GM18505 (cell line): Measurements from ENCODE around the gene PCP2.
"Not testable (repeated sequence)": the region's sequence is repeated elsewhere in the genome, so short reads cannot be mapped to it uniquely, and the experiment has no call there.

Experiments
- ATAC-seq: cut with Tn5 transposase; IDR thresholded peaks from one replicate; pipeline ENCODE4 v1.9.1; 2021; ENCODE audit not compliant: unreplicated experiment
- POLR2A ChIP-seq: IDR thresholded peaks from 4 replicates; pipeline ENCODE4 v1.6.1; 2011; ENCODE audit warnings: borderline replicate concordance; ENCODE audit not compliant: insufficient read depth, insufficient read length; ENCODE audit errors: extremely low read depth

The PCP2 gene

DNA sequence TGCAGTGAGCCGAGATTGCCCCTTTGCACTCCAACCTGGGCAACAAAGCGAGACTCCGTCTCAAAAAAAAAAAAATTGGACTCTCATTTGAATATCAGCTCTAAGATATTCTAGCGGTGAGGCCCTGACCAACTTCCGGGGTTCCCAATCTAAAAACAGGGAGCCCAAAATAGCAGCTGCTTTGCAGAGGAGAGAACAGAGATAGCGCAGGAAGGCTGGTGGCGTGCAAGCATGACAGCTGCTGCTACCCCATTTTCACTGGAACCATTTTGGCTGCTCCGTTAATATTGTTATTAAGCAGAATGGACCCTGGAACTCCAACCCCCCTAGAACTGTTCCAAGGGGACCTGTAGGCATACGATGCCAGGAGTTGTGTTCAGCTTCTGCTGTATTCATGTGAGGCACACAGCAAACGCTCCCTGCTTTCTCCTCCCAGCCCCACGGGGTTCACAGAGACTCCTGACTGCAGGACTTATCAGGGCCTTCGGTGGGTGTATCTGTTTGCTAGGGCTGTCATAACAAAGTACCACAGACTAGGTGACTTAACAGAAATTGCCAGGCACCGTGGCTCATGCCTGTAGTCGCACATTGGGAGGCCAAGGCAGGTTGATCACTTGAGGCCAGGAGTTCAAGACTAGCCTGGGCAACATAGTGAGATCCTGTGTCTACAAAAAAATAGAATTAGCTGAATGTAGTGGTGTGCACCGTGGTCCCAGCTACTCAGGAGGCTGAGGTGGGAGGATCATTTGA is 14.9 kb upstream of the PCP2 start:
- no peak for ATAC-seq
- no peak for TF ChIP-seq POLR2A

DNA sequence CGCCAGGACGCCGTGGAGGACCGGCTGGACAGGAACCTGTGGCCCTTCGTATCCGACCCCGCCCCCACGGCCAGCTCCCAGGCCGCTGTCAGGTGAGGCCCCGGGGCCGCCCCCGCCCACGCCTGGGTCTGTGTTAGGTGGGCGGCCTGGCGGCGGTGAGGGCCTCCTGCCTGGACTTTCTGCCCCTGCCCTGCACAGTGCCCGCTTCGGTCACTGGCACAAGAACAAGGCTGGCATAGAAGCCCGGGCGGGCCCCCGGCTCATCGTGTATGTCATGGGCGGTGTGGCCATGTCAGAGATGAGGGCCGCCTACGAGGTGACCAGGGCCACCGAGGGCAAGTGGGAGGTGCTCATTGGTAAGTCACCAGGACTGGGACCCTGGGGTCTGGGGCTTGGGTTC is 13.6 kb upstream of the PCP2 start:
- ATAC-seq: no peak
- no peak for TF ChIP-seq POLR2A

DNA sequence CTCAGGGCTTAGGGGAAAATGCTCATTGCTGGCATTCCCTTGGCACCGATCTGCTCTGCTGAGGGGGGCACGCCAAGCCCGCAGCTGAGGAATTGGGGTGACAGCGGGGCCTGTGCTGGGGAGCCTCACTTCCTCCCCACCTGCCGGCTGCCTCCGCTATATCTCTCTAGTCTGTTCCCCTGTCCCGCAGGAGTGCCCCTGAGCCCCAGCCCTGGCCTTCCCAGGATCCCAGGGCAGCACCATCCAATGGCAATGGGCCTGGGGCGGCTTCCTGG is 12.8 kb upstream of the PCP2 start:
- no peak for TF ChIP-seq POLR2A
- ATAC-seq: no peak

DNA sequence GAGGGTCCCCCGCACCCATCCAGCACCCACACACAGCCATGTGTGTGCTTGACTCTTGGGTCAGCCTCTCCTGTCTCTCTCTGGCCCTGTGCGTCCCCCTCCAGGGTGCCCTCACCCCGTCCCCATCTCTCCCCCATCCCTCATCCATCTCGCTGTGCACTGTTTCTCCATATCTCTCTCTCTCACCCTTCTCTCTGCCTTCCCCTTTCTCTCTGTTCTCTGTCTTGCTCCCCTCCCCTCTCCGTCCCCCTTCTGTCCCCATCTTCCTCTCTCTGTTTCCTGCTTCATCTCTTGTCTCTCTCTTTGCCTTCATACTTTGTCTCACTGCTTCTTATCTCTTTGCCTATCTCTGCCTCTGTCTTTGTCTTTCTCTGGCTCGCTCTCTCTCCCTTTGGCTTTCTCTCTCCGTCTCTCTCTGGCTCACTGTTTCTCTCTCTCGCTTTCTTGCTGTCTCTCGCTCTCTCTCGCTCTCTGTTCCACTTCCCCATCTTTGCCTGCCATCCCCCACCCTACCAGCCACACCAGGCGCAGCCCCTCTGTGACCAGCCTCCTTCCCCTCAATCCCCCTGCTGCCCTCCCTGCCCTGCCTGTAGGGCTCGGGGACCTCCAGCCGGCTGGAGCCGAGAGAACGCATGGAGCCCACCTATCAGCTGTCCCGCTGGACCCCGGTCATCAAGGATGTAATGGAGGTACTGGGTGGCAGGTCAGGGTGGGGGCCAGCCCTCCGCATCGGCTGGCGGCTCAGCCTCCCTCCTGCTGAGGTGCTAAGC is 12.3 kb upstream of the PCP2 start:
- no peak for ATAC-seq
- no peak for TF ChIP-seq POLR2A

DNA sequence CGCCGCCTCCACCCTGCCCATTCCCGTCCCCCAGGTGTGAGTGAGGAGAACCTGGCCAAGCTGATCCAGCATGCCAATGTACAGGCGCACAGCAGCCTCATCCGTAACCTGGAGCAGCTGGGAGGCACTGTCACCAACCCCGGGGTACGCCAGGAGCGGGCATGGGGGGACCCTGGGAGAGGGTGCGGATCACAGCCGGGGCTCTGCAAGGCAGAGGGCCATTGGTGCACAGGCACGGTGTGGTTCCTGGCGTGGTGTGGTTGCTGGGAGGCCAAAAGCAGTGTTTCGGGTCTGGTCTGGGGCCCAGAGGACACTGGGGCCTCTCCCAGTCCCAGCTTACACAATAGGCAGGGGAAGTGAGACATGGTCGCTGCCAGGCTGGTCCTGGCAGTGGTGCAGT is 11.6 kb upstream of the PCP2 start:
- no peak for TF ChIP-seq POLR2A
- ATAC-seq: no peak

DNA sequence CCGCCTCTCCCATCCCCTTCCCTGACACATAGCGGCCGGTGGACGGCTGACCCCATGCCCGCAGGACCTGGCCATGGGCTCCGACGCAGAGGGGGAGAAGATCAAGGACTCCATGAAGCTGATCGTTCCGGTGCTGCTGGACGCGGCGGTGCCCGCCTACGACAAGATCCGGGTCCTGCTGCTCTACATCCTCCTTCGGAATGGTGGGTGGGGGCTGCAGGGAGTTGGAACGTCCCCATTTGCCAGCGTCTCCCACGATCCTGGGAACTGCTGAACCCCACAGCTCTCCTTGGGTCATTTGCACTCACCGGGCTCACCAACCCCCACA is 11.0 kb upstream of the PCP2 start:
- no peak for ATAC-seq
- TF ChIP-seq POLR2A: no peak

DNA sequence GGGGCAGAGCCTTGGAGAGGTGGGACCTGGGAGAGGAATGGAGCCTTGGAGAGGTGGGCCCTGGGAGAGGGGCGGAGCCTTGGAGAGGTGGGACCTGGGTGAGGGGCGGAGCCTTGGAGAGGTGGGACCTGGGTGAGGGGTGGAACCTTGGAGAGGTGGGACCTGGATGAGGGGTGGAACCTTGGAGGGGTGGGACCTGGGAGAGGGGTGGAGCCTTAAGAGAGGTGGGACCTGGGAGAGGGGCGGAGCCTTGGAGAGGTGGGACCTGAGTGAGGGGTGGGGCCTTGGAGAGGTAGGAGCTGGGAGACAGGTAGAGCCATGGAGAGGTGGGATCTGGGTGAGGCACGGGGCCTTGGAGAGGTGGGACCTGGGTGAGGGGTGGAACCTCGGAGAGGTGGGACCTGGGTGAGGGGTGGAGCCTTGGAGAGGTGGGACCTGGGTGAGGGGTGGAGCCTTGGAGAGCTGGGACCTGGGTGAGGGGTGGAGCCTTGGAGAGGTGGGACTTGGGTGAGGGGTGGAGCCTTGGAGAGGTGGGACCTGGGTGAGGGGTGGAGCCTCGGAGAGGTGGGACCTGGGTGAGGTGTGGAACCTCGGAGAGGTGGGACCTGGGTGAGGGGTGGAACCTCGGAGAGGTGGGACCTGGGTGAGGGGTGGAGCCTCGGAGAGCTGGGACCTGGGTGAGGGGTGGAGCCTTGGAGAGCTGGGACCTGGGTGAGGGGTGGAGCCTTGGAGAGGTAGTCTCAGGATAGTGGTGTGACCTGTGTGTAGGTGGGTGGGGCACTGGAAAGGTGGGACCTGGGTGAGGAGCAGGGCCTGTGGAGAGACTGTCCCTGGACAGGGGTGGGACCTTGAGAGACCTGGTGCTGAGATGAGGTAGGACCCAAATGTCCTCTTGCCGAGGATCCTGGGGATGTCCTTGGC is 10.4 kb upstream of the PCP2 start:
- ATAC-seq: not testable (repeated sequence)

DNA sequence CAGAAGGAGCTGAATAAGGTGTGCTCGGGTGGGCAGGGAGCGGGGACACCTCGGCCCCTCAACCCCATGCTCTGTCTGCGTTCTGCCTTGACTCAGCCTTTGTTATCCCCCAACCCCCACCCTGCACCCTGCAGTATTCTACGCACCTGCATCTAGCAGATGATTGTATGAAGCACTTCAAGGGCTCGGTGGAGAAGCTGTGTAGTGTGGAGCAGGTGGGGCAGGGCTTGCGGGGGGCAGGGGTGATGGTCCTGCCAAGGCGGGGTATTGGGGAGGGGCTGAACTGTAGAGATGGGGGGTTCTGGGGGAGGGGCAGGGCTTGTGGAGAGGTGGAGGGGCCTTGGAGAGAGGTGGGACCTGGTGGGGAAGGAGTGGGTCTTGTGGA is 9.5 kb upstream of the PCP2 start:
- ATAC-seq: no peak
- TF ChIP-seq POLR2A: no peak

DNA sequence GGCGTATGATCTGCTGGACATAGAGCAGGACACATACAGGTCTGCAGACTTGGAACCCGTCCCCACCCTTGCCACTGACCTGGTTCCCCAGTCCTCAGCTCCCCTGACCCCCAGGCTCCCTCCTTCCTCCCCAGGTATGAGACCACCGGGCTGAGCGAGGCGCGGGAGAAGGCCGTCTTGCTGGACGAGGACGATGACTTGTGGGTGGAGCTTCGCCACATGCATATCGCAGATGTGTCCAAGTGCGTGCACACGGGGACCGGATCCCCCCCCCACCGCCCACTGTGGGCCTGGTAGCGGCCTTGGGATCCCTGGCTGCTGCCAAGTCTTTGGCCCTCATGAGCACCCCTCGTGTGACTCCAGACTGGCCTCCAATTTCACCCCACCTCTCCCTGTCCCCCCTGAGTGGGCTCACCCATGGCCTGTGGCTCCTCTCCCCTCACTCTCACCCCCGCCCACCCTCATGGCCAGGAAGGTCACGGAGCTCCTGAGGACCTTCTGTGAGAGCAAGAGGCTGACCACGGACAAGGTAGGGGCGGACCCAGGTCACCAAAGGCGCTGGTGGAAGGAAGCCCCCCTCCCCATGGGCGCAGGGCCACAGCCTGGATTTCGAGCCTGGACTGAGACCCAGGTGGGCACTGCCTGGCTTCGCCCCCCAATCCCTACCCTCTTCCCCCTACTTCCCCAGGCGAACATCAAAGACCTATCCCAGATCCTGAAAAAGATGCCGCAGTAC is 8.9 kb upstream of the PCP2 start:
- no peak for ATAC-seq
- no peak for TF ChIP-seq POLR2A

DNA sequence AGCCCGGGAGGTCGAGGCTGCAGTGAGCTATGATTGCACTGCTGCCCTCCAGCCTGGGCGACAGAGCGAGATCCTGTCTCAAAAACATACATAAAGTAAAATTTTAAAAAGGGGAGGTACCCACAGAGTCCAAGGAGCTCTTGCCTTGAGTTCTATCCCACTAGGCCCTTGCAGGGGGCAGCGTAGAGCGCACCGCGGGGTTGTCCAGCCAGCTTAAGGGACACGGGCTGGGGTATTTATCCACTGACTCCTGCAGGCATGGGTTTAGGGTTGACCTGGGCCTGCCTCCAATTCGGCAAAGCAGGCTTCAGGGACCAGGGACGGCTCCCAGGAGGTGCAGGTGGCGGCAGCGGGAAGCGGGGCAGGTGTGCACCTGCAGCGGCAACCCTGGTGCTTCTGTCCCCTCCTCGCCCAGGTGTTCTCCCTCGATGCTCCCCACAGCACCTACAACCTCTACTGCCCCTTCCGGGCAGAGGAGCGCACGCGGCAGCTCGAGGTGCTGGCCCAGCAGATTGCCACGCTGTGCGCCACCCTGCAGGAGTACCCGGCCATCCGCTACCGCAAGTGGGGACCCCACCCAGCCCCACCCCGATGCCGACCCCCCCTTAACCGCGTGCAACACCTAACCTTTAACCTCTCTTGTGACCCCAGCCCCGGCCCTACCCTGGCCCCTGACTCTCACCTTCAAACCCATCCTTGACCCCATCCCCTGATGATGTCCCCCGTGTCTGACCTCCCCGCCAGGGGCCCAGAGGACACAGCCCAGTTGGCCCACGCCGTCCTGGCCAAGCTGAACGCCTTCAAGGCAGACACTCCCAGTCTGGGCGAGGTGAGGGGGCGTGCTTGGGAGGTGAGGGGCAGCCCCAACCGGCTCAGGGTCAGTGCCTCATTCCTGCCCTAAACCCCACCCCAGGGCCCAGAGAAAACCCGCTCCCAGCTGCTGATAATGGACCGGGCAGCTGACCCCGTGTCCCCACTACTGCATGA is 8.1 kb upstream of the PCP2 start:
- ATAC-seq: no peak
- TF ChIP-seq POLR2A: no peak

DNA sequence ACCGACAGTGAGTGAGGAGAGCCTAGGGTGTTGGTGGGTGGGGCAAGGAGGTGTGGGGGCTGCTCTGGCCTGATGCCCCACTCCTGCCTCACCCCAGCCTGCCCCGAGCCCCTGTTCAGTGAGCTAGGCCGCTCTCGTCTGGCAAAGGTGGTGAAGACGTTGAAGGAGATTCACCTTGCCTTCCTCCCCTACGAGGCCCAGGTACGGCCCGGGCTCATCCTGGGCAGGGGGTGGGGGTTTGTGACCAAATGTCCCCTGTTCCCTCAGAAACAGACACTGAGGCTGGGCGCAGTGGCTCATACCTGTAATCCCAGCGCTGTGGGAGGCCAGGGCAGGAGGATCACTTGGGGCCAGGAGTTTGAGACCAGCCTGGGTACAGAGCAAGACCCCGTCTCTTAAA is 7.3 kb upstream of the PCP2 start:
- no peak for ATAC-seq

DNA sequence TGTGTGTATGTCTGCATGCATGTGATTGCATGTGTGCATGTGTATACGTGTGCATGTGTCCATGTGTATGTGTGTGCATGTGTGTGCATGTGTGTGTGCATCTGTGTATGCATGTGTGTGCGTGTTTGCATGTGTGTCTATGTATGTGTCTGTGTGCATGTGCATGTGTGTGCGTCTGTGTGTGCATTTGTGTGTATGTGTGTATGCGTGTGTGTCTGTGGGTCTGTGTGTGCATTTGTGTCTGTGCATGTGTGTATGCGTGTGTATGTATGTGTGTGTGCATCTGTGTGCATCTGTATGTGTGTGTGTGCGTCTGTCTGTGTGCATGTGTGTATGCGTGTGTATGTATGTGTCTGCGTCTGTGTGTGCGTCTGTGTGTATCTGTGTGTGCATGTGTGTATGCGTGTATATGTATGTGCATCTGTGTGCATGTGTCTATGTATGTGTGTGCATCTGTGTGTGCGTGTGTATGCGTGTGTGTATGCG is 6.4 kb upstream of the PCP2 start:
- no peak for TF ChIP-seq POLR2A
- no peak for ATAC-seq

More for the DNA sequence above, 7.3 kb upstream of the PCP2 start:
- TF ChIP-seq POLR2A: no peak
